ENCODE results near the gene PUDP. TPM values are rescaled to one million over a fixed set of nuclear protein-coding genes. Genes with fewer than 3 reads are reported as not detected.
A peak's percentile ranks its signal among the peaks of the same experiment; 100 is the strongest.

Gene PUDP
- total RNA-seq, 4 donors from 2014 or later: 15.9 to 38.0 (median 23.9) TPM

GRCh38 chrX:7085879-7086278 is 62.1 kb downstream of the PUDP start:
- H3K4me3 ChIP-seq: no peak overlapping the region
- no peaks in the 10 kb centered on the region for H3K9me3 ChIP-seq
- H3K27me3 ChIP-seq: no peaks in the 10 kb centered on the region
- H3K4me1 ChIP-seq: peaks cover 0 to 13% (median 0%) of the 10 kb centered on the region in 4 donors
- TF ChIP-seq CTCF (IDR thresholded peaks at IDR 0.05) (no peak), POLR2A (IDR thresholded peaks at IDR 0.05) (no peak)
- no peaks in the 10 kb centered on the region for H3K36me3 ChIP-seq
- no peak overlapping the region for H3K27ac ChIP-seq
- DNase-seq: no peak

GRCh38 chrX:7084841-7085240 is 63.1 kb downstream of the PUDP start:
- Histone ChIP-seq H3K4me1 (peaks cover 0 to 13% (median 0%) of the 10 kb centered on the region in 4 donors), H3K4me3 (no peak overlapping the region), H3K9me3 (no peaks in the 10 kb centered on the region), H3K36me3 (no peaks in the 10 kb centered on the region), H3K27ac (no peak overlapping the region), H3K27me3 (no peaks in the 10 kb centered on the region)
- DNase-seq: no peak
- no peak for TF ChIP-seq CTCF (IDR thresholded peaks at IDR 0.05)
- TF ChIP-seq POLR2A (IDR thresholded peaks at IDR 0.05): no peak

- Histone ChIP-seq H3K36me3 (no peaks in the 10 kb centered on the region), H3K4me3 (no peak overlapping the region), H3K27me3 (no peaks in the 10 kb centered on the region), H3K4me1 (peaks cover 0 to 13% (median 0%) of the 10 kb centered on the region in 4 donors), H3K9me3 (no peaks in the 10 kb centered on the region), H3K27ac (peak overlapping the region in 1 of 4 donors; percentile 59)
- peak in 2 of 3 donors; percentile 78 to 82 for DNase-seq
- TF ChIP-seq POLR2A (IDR thresholded peaks at IDR 0.05) (no peak), CTCF (IDR thresholded peaks at IDR 0.05) (no peak)
Measured at GRCh38 chrX:7083468-7084396, 64.2 kb downstream of the PUDP start.

- H3K4me3 ChIP-seq: no peak overlapping the region
- TF ChIP-seq POLR2A (IDR thresholded peaks at IDR 0.05) (no peak), CTCF (IDR thresholded peaks at IDR 0.05) (no peak)
- DNase-seq: no peak
Measured at GRCh38 chrX:7083021-7083420, 64.9 kb downstream of the PUDP start.

DNA sequence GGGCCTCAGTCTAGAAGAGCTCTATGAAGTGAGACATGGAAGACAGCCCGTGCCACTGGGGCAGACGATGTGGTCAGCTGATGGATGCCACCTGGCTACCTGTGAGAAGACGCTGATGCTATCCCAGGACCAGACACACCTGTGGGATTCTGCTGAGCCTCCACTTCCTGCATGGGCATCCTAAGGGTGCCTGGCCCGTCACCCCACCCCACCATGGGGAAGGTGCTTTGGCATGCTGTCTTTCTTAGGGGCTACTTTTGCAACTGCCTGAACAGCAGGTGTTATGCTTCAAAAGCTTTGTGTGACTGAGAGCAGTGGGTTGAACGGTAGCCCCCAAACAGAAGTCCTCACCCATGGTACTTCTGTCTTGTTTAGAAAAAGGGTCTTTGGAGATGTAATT is 65.4 kb downstream of the PUDP start:
- Histone ChIP-seq H3K4me1 (peaks cover 0 to 13% (median 0%) of the 10 kb centered on the region in 4 donors), H3K27me3 (no peaks in the 10 kb centered on the region), H3K4me3 (no peak overlapping the region), H3K36me3 (no peaks in the 10 kb centered on the region), H3K27ac (peak overlapping the region in 1 of 4 donors; percentile 3), H3K9me3 (no peaks in the 10 kb centered on the region)
- TF ChIP-seq CTCF (IDR thresholded peaks at IDR 0.05) (no peak), POLR2A (IDR thresholded peaks at IDR 0.05) (no peak)
- DNase-seq: no peak

More at GRCh38 chrX:7083021-7083420, 64.9 kb downstream of the PUDP start:
- Histone ChIP-seq H3K27me3 (no peaks in the 10 kb centered on the region), H3K4me1 (peaks cover 0 to 13% (median 0%) of the 10 kb centered on the region in 4 donors), H3K27ac (peak overlapping the region in 1 of 4 donors; percentile 3), H3K9me3 (no peaks in the 10 kb centered on the region), H3K36me3 (no peaks in the 10 kb centered on the region)

All from Peyer's patch (tissue), 4 donors.